GM13977 (cell line): ENCODE measurements around the gene CS.
"Not testable (repeated sequence)": the region's sequence is repeated elsewhere in the genome, so short reads cannot be mapped to it uniquely, and the experiment has no call there.

Source experiments
- DNase-seq: peaks from one replicate; pipeline ENCODE4 v3.0.0; 2012; ENCODE audit warnings: low spot score
- in situ Hi-C: fragments of 300-500 bp; cut with MboI; formaldehyde crosslinking; loops from one replicate; pipeline ENCODE4 v1.12.0; 2022; ENCODE audit warnings: low sequenced_read_pairs, low pct_unique_long_range_greater_than_20kb, mixed read lengths, inconsistent platforms; ENCODE audit not compliant: unreplicated experiment
- TF ChIP-seq, protein P1 (sequence below): IDR thresholded peaks from 2 replicates; pipeline ENCODE4 v1.5.1; 2012; ENCODE audit warnings: mild to moderate bottlenecking, control low read depth; ENCODE audit not compliant: insufficient read depth; ENCODE audit errors: extremely low read depth, missing control alignments

CS gene

DNA sequence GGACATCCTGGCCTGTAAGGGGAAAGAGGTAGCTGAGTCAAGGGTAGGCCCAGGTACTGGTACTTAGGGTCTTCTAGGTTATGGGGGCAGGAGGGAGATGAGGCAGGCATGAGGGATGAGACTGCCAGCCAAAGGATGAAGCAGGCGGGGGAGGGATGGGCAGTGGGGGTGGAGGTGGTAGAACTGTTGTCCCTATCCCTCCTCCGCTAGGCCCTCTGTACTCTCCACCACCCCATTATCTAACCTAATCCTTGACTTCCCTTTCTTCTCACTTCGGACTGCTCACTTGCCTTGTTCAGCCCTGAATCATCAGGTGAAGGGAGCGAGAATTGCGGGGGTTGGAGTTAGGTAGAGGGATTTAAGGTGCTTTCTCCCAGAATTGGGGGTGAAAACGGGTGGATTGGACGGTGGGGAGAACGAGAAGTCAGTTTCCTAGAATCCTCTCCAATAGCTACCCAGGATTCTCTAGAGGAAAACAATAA, 33.1 kb upstream of the CS start:
- TF ChIP-seq, protein P1, sequence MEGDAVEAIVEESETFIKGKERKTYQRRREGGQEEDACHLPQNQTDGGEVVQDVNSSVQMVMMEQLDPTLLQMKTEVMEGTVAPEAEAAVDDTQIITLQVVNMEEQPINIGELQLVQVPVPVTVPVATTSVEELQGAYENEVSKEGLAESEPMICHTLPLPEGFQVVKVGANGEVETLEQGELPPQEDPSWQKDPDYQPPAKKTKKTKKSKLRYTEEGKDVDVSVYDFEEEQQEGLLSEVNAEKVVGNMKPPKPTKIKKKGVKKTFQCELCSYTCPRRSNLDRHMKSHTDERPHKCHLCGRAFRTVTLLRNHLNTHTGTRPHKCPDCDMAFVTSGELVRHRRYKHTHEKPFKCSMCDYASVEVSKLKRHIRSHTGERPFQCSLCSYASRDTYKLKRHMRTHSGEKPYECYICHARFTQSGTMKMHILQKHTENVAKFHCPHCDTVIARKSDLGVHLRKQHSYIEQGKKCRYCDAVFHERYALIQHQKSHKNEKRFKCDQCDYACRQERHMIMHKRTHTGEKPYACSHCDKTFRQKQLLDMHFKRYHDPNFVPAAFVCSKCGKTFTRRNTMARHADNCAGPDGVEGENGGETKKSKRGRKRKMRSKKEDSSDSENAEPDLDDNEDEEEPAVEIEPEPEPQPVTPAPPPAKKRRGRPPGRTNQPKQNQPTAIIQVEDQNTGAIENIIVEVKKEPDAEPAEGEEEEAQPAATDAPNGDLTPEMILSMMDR = no peak
- DNase-seq = peak; percentile 17
- in situ Hi-C loops = no loop called here

DNA sequence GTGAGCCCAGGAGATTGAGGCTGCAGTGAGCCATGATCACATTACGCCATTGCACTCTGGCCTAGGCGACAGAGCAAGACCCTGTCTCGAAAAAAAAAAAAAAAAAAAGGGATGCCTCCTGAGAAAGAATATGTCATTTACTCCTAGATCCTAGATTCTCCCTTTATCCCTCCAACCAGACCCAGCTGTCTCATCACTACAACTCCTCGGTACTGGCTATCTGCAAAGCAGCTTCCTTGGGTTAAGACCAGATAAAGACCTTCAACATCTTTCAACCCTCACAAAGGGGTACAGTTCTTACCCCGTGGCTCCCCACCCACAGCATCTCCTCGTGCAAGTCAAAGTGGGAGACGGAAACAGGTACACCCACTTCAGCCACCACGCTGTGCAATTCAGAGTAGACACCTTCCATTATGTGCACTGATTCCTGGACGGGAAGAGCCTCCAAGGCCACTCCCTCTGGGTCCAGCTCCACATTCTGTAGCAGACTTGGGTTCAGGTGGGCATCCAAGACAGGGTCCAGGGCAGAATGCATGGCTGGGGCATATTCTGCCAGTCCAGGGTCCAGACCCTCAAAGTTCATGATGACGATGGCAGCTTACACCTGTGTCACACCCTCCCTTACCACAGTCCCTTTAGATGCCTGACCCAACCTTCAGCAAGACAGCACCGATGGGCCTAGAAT, 32.5 kb upstream of the CS start:
- DNase-seq = no peak
- in situ Hi-C loops = no loop called here
- TF ChIP-seq, protein P1 = no peak

DNA sequence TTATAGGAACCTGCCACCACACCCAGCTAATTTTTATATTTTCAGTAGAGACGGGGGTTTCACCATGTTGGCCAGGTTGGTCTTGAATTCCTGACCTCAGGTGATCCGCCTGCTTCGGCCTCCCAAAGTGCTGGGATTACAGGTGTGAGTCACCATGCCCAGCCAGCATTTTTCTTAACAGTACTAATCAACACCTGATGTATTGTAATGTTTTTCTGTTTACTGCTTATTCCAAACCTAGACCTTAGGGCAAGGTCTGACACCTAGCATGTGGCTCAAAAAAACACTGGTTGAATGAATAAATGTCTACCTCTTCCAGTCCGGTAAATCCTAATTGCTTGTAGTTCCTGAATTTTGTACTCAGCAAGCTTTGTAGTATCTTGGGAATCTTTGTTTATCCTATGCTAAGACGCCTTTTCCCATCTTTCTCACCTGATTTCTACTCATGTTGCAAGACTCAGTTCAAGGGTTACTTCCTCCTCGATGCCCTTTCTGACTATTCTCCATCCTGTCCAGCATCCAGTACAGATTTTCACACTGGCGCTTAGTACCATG, 30.9 kb upstream of the CS start:
- DNase-seq = no peak
- in situ Hi-C loops = no loop called here

DNA sequence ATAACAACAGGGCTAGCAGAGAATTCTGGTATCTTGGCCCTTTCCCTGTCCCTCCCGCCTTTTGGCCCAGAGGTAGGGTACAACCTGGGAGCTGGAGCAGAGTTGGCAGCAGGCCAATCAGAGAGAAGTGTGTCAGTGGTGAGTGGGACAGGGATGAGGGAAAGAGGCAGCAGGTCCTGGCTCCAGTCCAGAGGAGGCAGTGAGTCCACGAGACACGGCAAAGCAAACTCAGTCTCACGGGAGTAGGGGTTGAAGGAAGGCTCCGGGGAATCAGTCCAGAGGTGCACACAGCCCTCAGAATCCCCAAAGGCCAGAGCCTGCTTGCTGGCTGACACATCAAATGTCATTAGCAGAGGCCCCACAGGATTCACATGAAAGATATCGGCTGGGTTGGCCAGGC, 26.4 kb upstream of the CS start:
- DNase-seq = no peak
- in situ Hi-C loops = no loop called here
- TF ChIP-seq, protein P1 = no peak

More for the DNA sequence above, 30.9 kb upstream of the CS start:
- TF ChIP-seq, protein P1 = no peak

DNA sequence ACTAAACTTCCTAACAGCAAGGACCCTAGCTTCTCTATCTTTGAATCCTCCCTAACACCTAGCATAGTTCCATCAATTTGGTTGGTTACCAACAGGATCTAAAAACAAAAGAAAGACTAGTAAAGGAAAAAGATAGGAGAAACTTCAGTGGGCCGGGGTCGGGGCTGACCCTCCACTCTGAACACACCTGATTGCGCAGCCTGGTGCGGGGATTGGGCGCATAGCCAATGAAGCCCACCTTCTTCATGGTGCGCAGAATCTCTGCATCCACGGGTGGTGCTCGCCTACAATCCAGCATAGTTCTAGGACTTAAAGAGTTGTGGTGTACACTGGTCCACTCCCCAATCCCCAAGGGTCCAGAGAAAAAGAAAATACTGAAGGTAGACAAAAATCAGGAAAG, 26.0 kb upstream of the CS start:
- DNase-seq = no peak
- TF ChIP-seq, protein P1 = no peak
- in situ Hi-C loops = no loop called here

DNA sequence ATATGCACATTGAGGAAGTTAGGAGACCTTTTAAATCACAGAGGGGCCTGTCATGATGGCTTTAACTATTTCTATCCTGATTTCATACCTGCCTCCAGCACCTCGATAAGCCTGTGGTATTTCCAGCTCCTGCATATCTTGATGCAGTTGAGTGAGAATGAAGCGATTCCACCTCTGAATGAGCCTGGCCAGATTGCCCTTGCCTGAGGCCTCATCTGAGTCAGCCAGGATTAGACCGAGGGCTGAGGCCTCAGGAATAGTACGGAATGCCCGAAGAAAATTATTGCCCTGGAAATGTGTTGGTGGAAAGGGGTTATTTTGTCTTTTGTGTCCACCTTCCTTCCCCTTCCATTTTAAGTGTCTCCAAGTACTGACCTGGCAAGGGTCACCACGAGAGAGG, 24.1 kb upstream of the CS start:
- no peak for DNase-seq
- in situ Hi-C loops = no loop called here
- TF ChIP-seq, protein P1 = no peak

DNA sequence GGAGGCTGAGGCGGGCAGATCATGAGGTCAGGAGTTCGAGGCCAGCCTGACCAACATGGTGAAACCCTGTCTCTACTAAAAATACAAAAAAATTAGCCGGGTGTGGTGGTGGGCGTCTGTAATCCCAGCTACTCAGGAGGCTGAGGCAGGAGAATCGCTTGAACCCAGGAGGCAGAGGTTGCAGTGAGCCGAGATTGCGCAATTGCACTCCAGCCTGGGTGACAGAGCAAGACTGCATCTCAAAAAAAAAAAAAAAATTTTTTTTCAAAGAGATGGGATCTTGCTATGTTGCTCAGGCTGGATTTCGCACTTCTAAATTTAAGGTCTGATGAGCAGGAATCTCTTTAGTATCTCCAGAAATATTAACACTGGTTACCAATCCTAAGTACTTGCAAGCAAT, 21.5 kb upstream of the CS start:
- in situ Hi-C loops, DNase-seq: not testable (repeated sequence)
